SK-N-SH treated with all-trans-retinoic acid at 6 μM for 48 hours (cell line): Measurements from ENCODE around the gene CLEC2B.

Experiments used
- ATAC-seq: fragments of 200-7000 bp; cut with Tn5 transposase; 3 replicates; pipeline ENCODE4 v1.9.1; 2020; ENCODE audit warnings: mild to moderate bottlenecking, moderate library complexity
- ARNTL ChIP-seq: fragments of 450-650 bp; formaldehyde crosslinking; IDR thresholded peaks from 2 replicates; pipeline ENCODE4 v1.5.0; 2020; ENCODE audit warnings: low read depth, mild to moderate bottlenecking, moderate library complexity, borderline replicate concordance
- BACH2 ChIP-seq: fragments of 250-450 bp; sonication (Bioruptor Pico); IDR thresholded peaks from 2 replicates; pipeline ENCODE4 v1.9.0; 2021; ENCODE audit warnings: mild to moderate bottlenecking, borderline replicate concordance
- CSDC2 ChIP-seq: fragments of 250-450 bp; sonication (Bioruptor Pico); IDR thresholded peaks from 2 replicates; pipeline ENCODE4 v1.5.0; 2020; ENCODE audit warnings: mild to moderate bottlenecking, moderate library complexity
- CSRNP3 ChIP-seq: fragments of 250-450 bp; sonication (Bioruptor Pico); IDR thresholded peaks from 2 replicates; pipeline ENCODE4 v1.5.1; 2021; ENCODE audit warnings: mild to moderate bottlenecking, moderate library complexity
- ESRRG ChIP-seq: fragments of 250-450 bp; sonication (Bioruptor Pico); IDR thresholded peaks from 2 replicates; pipeline ENCODE4 v1.6.1; 2021; ENCODE audit warnings: mild to moderate bottlenecking
- GLIS3 ChIP-seq: fragments of 250-450 bp; sonication (Bioruptor Pico); IDR thresholded peaks from 2 replicates; pipeline ENCODE4 v1.5.0; 2020; ENCODE audit warnings: mild to moderate bottlenecking, moderate library complexity
- ISL1 ChIP-seq: fragments of 250-450 bp; sonication (Bioruptor Pico); IDR thresholded peaks from 2 replicates; pipeline ENCODE4 v2.1.2; 2022; ENCODE audit warnings: mild to moderate bottlenecking, moderate library complexity
- OSR1 ChIP-seq: fragments of 250-450 bp; sonication (Bioruptor Pico); IDR thresholded peaks from 2 replicates; pipeline ENCODE4 v1.8.0; 2022; ENCODE audit warnings: moderate library complexity, mild to moderate bottlenecking, inconsistent platforms
- PPARA ChIP-seq: fragments of 250-450 bp; sonication (Bioruptor Pico); IDR thresholded peaks from 2 replicates; pipeline ENCODE4 v1.5.0; 2020; ENCODE audit warnings: mild to moderate bottlenecking, borderline replicate concordance
- RARB ChIP-seq: fragments of 250-450 bp; sonication (Bioruptor Pico); IDR thresholded peaks from 2 replicates; pipeline ENCODE4 v1.8.0; 2021; ENCODE audit warnings: mild to moderate bottlenecking, moderate library complexity
- TCF4 ChIP-seq: fragments of 250-450 bp; sonication (Bioruptor Pico); IDR thresholded peaks from 2 replicates; pipeline ENCODE4 v1.8.0; 2021; ENCODE audit warnings: mild to moderate bottlenecking, moderate library complexity, borderline replicate concordance
- TSHZ2 ChIP-seq: fragments of 250-450 bp; sonication (Bioruptor Pico); IDR thresholded peaks from 2 replicates; pipeline ENCODE4 v1.5.0; 2020; ENCODE audit warnings: mild to moderate bottlenecking, moderate library complexity
- ZC3H10 ChIP-seq: fragments of 250-450 bp; sonication (Bioruptor Pico); IDR thresholded peaks from 2 replicates; pipeline ENCODE4 v1.5.1; 2021; ENCODE audit warnings: mild to moderate bottlenecking, moderate library complexity
- ZFP3 ChIP-seq: fragments of 250-450 bp; sonication (Bioruptor Pico); IDR thresholded peaks from 2 replicates; pipeline ENCODE4 v1.5.0; 2020; ENCODE audit warnings: mild to moderate bottlenecking, moderate library complexity
- ZNF565 ChIP-seq: fragments of 450-650 bp; formaldehyde crosslinking; conservative IDR thresholded peaks from 2 replicates; pipeline ENCODE4 v1.5.0; 2020; ENCODE audit warnings: low read depth, mild to moderate bottlenecking, moderate library complexity
- ZNF70 ChIP-seq: fragments of 450-650 bp; formaldehyde crosslinking; IDR thresholded peaks from 2 replicates; pipeline ENCODE4 v1.5.0; 2020; ENCODE audit warnings: mild to moderate bottlenecking, moderate library complexity
- ZNF8 ChIP-seq: fragments of 450-650 bp; formaldehyde crosslinking; IDR thresholded peaks from 2 replicates; pipeline ENCODE4 v1.5.0; 2020; ENCODE audit warnings: mild to moderate bottlenecking, moderate library complexity
- TF ChIP-seq, protein P1 (sequence below): fragments of 250-450 bp; sonication (Bioruptor Pico); IDR thresholded peaks from 2 replicates; pipeline ENCODE4 v1.5.1; 2020; ENCODE audit warnings: low read depth, mild to moderate bottlenecking, moderate library complexity
- TF ChIP-seq, protein P2 (sequence below): fragments of 250-450 bp; sonication (Bioruptor Pico); IDR thresholded peaks from 2 replicates; pipeline ENCODE4 v1.8.0; 2020; ENCODE audit warnings: mild to moderate bottlenecking, moderate library complexity, borderline replicate concordance
- TF ChIP-seq, protein P3 (sequence below): fragments of 250-450 bp; sonication (Bioruptor Pico); IDR thresholded peaks from 2 replicates; pipeline ENCODE4 v1.8.0; 2021; ENCODE audit warnings: low read depth, mild to moderate bottlenecking, moderate library complexity, borderline replicate concordance

The CLEC2B gene

DNA sequence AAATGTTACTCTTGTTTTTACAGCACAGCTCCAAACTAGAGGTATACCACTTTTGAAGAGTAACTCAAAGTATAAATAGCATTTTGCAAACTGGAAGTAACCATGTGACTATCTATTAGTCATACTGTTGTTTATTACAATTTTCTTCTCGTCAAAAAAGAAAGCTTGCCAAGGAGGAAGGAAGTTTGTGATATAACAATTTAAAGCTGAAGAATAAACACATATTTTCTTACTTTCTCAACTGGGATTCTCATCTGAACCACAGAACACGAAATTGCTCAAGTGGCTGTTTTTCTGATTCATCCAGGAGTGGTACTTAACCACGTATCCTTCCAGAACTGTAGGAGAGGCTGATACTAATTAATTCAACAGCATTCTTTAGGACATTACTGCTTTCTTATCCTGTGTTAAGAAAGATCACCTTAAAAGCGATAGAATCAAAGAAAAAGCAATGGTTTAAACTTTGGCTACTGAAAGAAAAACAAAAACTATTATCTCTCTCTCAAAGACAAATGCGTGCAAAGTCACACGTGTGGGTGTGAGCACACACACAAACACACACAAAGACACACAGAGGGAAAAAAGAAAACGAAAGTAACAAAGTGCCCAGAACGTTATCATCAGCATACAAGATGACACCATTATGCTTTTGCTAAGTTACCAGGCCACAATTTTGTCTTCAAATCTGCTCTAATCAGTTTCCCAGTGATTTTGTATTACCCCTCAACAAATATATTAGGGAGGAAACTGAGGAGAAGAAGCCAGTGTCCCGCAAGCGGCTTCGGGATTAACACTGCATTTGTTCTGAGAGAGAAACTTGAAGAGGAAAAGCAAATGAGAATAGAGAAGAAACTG lies at the start of gene CLEC2B:
CLEC2B (minus strand) TSS at position 48 of the 855 bp plus-strand sequence.
- no peak for TF ChIP-seq ISL1 (CRISPR knock-in tag)
- TF ChIP-seq CSDC2 = no peak
- ATAC-seq = no peak

GRCh38 chr12:9911708-9912107 lies 42.6 kb upstream of the CLEC2B start:
- no peak for TF ChIP-seq PPARA
- TF ChIP-seq ZFP3 (CRISPR knock-in tag) = no peak
- TF ChIP-seq ZNF565 (CRISPR knock-in tag) = no peak
- TF ChIP-seq ARNTL (CRISPR knock-in tag) = no peak
- no peak for TF ChIP-seq ESRRG (CRISPR knock-in tag)
- no peak for TF ChIP-seq ZC3H10 (CRISPR knock-in tag)
- no peak for TF ChIP-seq BACH2 (CRISPR knock-in tag)
- TF ChIP-seq TCF4 (CRISPR knock-in tag) = no peak
- no peak for TF ChIP-seq GLIS3 (CRISPR knock-in tag)
- no peak for TF ChIP-seq ISL1 (CRISPR knock-in tag)
- TF ChIP-seq, protein P1, sequence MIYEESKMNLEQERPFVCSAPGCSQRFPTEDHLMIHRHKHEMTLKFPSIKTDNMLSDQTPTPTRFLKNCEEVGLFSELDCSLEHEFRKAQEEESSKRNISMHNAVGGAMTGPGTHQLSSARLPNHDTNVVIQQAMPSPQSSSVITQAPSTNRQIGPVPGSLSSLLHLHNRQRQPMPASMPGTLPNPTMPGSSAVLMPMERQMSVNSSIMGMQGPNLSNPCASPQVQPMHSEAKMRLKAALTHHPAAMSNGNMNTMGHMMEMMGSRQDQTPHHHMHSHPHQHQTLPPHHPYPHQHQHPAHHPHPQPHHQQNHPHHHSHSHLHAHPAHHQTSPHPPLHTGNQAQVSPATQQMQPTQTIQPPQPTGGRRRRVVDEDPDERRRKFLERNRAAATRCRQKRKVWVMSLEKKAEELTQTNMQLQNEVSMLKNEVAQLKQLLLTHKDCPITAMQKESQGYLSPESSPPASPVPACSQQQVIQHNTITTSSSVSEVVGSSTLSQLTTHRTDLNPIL (CRISPR knock-in tag) = no peak
- TF ChIP-seq OSR1 (CRISPR knock-in tag) = no peak
- TF ChIP-seq, protein P2, sequence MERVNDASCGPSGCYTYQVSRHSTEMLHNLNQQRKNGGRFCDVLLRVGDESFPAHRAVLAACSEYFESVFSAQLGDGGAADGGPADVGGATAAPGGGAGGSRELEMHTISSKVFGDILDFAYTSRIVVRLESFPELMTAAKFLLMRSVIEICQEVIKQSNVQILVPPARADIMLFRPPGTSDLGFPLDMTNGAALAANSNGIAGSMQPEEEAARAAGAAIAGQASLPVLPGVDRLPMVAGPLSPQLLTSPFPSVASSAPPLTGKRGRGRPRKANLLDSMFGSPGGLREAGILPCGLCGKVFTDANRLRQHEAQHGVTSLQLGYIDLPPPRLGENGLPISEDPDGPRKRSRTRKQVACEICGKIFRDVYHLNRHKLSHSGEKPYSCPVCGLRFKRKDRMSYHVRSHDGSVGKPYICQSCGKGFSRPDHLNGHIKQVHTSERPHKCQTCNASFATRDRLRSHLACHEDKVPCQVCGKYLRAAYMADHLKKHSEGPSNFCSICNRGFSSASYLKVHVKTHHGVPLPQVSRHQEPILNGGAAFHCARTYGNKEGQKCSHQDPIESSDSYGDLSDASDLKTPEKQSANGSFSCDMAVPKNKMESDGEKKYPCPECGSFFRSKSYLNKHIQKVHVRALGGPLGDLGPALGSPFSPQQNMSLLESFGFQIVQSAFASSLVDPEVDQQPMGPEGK (CRISPR knock-in tag) = no peak
- TF ChIP-seq CSRNP3 (CRISPR knock-in tag) = no peak
- no peak for TF ChIP-seq ZNF8 (CRISPR knock-in tag)
- TF ChIP-seq, protein P3, sequence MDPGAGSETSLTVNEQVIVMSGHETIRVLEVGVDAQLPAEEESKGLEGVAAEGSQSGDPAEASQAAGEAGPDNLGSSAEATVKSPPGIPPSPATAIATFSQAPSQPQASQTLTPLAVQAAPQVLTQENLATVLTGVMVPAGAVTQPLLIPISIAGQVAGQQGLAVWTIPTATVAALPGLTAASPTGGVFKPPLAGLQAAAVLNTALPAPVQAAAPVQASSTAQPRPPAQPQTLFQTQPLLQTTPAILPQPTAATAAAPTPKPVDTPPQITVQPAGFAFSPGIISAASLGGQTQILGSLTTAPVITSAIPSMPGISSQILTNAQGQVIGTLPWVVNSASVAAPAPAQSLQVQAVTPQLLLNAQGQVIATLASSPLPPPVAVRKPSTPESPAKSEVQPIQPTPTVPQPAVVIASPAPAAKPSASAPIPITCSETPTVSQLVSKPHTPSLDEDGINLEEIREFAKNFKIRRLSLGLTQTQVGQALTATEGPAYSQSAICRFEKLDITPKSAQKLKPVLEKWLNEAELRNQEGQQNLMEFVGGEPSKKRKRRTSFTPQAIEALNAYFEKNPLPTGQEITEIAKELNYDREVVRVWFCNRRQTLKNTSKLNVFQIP (CRISPR knock-in tag) = no peak
- no peak for TF ChIP-seq TSHZ2
- no peak for TF ChIP-seq ZNF70 (CRISPR knock-in tag)

GRCh38 chr12:9910716-9911421 lies 41.7 kb upstream of the CLEC2B start:
- TF ChIP-seq ZC3H10 (CRISPR knock-in tag) = no peak
- no peak for TF ChIP-seq ESRRG (CRISPR knock-in tag)
- no peak for TF ChIP-seq CSRNP3 (CRISPR knock-in tag)
- no peak for TF ChIP-seq TSHZ2
- TF ChIP-seq RARB (CRISPR knock-in tag) = no peak
- no peak for TF ChIP-seq CSDC2
- TF ChIP-seq ZNF70 (CRISPR knock-in tag) = no peak
- ATAC-seq = no peak

More at GRCh38 chr12:9911708-9912107, 42.6 kb upstream of the CLEC2B start:
- no peak for ATAC-seq
